GM13977 (cell line): ENCODE results near the gene PSMC2.

ENCODE experiments used
- DNase-seq: peaks from one replicate; pipeline ENCODE4 v3.0.0; 2012; ENCODE audit warnings: low spot score
- in situ Hi-C: fragments of 300-500 bp; cut with MboI; formaldehyde crosslinking; loops from one replicate; pipeline ENCODE4 v1.12.0; 2022; ENCODE audit warnings: low sequenced_read_pairs, low pct_unique_long_range_greater_than_20kb, mixed read lengths, inconsistent platforms; ENCODE audit not compliant: unreplicated experiment
- TF ChIP-seq, protein P1 (sequence below): IDR thresholded peaks from 2 replicates; pipeline ENCODE4 v1.5.1; 2012; ENCODE audit warnings: mild to moderate bottlenecking, control low read depth; ENCODE audit not compliant: insufficient read depth; ENCODE audit errors: extremely low read depth, missing control alignments

PSMC2 gene

DNA sequence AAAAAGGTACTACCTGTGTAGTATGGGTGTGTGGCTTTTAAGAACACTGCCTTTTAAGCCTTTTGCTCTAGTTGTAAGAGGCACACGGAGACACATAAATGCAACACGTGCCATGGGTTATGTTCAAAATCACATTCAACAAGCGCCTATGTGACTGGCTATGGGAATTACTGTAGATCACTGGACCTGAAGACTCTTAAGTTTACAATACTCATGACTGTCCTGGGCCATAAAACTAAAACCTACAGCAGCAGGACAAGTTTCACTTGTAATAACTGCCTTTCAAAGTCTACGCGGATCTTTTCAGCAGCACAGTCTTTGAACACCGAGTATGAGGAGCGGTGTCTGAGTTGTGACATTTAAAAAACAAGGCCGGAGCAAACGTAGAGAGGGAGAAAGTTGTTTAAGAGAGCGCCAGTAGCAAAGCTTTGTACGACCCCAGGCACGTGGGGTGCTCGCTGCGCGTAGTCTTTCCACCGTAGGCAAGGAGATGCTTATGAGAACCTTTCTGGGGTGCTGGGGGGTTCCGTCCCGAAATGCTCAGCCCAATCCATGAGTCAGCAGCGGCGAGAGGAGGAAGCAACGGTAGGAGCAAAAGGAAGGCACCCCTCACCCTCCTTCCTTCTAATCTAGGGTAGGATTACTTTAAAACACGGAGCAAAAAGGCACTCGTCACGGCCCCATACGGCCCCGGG is 3.5 kb upstream of the PSMC2 start:
- peak; percentile 34 for DNase-seq
- TF ChIP-seq, protein P1, sequence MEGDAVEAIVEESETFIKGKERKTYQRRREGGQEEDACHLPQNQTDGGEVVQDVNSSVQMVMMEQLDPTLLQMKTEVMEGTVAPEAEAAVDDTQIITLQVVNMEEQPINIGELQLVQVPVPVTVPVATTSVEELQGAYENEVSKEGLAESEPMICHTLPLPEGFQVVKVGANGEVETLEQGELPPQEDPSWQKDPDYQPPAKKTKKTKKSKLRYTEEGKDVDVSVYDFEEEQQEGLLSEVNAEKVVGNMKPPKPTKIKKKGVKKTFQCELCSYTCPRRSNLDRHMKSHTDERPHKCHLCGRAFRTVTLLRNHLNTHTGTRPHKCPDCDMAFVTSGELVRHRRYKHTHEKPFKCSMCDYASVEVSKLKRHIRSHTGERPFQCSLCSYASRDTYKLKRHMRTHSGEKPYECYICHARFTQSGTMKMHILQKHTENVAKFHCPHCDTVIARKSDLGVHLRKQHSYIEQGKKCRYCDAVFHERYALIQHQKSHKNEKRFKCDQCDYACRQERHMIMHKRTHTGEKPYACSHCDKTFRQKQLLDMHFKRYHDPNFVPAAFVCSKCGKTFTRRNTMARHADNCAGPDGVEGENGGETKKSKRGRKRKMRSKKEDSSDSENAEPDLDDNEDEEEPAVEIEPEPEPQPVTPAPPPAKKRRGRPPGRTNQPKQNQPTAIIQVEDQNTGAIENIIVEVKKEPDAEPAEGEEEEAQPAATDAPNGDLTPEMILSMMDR, result no peak
- in situ Hi-C loops, result no loop called here

DNA sequence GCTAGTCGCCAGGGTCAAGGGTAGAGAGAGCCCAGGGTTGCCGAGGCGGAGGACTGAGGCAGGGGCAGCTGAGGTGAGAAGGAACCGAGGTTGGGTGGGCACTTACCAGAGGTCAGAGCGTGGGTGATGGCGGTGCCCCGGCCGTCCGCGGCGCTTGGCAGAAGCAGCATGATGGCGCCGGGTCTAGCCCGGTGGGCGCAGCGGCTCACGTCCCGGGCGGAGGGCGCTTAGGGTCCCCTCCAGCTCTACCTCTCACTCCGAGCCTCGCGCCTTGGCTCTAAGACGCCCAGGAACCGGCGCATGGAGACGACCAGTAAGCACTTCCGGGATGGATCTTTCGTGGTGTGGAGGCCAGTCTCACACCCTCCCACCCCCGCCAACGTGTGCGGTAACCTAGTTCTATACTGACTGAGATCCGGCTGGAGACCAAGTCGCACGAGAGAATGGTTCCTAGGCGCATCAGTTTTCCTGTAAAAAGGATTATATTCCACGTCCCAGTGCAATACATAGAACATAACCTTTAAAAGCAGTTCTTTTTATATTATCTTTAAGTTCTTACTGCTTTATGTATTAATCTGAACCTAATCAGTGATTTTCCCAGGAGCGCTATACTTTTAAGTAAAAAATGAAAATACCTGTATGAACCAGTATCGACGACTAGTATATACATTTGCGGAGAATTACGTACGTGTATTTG is 2.8 kb upstream of the PSMC2 start, which contains the start of gene DNAJC2:
Gene DNAJC2 (minus strand): TSS at position 315 of the 697 bp plus-strand sequence. CDS start 145 bp downstream, at position 170.
- peak; percentile 83 for DNase-seq
- in situ Hi-C loops, result no loop called here
- TF ChIP-seq, protein P1, result no peak

DNA sequence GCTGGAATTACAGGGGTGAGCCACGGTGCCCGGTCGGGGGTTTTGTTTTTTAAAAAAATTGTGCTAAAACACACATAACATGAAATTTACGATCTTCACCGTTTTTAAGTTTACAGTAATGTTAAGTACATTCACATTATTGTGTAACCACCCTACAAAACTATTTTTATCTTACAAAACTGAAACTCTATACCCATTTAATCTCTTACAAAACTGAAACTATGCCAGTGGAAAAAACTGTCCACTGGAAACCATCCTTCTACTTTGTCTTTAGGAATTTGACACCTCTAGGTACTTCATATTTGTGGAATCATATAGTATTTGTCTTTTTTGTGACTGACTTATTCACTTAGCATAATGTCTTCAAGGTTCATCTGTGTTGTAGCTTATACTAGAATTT is 1.0 kb upstream of the PSMC2 start:
- in situ Hi-C loops, result no loop called here
- TF ChIP-seq, protein P1, result no peak
- DNase-seq, result no peak

DNA sequence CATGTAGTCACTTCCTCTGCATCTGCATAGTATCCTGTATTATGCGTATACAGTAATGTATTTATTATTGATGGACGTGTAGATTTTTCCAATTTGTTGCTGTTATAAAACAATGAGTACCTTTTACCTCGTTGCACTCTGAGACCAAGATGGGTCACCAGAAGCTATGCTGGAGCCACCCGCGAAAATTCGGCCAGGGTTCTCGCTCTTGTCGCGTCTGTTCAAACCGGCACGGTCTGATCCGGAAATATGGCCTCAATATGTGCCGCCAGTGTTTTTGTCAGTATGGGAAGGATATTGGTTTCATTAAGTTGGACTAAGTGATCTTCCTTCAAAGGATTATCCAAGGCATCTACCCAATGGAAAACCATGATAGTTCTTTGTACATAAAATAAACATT is 1.0 kb downstream of the PSMC2 start:
- no peak for DNase-seq
- TF ChIP-seq, protein P1, result no peak
- in situ Hi-C loops, result no loop called here

DNA sequence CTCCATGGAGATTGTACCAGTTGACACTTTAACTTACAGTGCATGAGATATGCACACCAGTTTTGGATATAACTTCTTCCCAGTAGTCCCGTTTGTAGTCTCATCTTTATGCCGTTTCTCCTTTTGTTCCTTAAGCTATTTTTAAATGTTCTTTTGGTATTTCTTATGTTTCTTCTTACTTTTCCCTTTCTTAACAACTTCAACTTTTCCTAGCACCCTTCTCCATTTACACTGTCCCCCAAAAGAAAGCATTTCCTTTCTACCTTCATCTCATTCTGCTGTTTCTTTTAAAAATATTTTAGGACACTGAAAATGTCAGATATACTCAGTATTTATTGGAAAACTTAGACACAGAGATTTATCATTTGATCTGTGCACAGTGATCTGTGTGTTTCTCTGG is 1.5 kb downstream of the PSMC2 start:
- in situ Hi-C loops, result no loop called here
- TF ChIP-seq, protein P1, result no peak
- no peak for DNase-seq

DNA sequence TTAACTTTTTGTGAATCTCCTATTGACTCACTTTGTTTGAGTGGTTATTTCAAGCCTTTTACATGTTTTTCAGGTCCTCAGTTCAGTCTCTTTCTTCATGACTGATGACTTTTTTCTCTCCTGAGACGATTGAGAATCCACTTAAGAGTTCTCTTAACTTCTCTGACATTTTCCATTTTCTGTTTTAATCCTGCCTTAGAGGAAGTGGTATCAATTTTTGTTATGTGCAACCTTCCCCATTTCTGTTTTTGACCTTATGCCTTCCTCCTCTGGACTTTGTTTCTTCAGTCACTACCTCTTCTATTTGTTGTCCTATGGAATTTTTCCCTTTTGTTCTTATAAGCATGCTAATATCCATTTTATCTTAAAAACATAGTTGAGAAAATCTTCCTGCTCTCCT is 2.4 kb downstream of the PSMC2 start:
- in situ Hi-C loops, result no loop called here
- no peak for DNase-seq

More for the DNA sequence above, 2.4 kb downstream of the PSMC2 start:
- TF ChIP-seq, protein P1, result no peak
